ENCODE data around the gene FHOD3.
A peak's percentile ranks its signal among the peaks of the same experiment; 100 is the strongest.
"Not testable (repeated sequence)": the region's sequence is repeated elsewhere in the genome, so short reads cannot be mapped to it uniquely, and the experiment has no call there.

Gene FHOD3

DNA sequence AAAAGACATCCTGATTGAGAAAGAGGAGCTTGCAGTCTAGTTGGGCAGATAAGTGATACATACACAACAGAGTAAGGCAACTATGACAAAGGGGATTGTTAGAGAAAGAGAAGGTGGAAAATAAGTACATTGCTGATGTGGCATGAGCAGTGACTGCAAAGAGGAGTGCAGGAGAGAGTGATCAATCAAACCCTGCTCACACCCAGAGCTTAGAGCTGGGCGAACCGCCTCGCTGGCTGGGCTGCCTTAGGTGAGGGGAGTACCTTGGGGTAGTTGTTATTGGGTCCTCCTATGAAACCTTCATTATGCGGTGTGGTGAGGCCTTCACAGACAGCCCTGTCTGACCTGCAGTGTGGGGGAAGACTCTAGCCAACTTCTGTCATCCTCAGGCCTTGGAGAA, 161.7 kb downstream of the FHOD3 start:
- no peak for DNase-seq (ENCODE audit: insufficient read length, low spot score)
- TF ChIP-seq, protein P1, sequence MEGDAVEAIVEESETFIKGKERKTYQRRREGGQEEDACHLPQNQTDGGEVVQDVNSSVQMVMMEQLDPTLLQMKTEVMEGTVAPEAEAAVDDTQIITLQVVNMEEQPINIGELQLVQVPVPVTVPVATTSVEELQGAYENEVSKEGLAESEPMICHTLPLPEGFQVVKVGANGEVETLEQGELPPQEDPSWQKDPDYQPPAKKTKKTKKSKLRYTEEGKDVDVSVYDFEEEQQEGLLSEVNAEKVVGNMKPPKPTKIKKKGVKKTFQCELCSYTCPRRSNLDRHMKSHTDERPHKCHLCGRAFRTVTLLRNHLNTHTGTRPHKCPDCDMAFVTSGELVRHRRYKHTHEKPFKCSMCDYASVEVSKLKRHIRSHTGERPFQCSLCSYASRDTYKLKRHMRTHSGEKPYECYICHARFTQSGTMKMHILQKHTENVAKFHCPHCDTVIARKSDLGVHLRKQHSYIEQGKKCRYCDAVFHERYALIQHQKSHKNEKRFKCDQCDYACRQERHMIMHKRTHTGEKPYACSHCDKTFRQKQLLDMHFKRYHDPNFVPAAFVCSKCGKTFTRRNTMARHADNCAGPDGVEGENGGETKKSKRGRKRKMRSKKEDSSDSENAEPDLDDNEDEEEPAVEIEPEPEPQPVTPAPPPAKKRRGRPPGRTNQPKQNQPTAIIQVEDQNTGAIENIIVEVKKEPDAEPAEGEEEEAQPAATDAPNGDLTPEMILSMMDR (IDR thresholded peaks at IDR 0.05; ENCODE audit: insufficient read depth, missing control alignments): no peak
- FAIRE-seq: no peak

DNA sequence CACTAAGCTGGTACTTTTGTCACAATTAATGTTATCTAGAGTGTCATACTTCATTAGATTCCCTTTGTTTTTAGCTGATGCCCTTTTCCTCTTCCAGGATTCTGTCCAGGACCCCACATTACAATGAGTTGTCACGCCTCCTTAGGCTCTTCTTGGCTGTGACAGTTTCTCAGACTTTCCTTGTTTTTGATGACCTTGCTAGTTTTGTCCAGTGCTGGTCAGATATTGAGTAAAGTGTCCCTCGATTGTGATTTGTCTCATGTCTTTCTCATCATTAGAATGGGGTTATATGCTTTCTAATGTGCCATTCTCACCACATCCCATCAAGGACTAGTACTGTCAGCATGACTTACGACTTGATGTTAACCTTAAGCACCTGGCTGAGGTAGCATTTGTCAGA, 162.3 kb downstream of the FHOD3 start:
- FAIRE-seq (peak; percentile 77), DNase-seq (ENCODE audit: insufficient read length, low spot score) (no peak)
- TF ChIP-seq, protein P1 (IDR thresholded peaks at IDR 0.05; ENCODE audit: insufficient read depth, missing control alignments): no peak

DNA sequence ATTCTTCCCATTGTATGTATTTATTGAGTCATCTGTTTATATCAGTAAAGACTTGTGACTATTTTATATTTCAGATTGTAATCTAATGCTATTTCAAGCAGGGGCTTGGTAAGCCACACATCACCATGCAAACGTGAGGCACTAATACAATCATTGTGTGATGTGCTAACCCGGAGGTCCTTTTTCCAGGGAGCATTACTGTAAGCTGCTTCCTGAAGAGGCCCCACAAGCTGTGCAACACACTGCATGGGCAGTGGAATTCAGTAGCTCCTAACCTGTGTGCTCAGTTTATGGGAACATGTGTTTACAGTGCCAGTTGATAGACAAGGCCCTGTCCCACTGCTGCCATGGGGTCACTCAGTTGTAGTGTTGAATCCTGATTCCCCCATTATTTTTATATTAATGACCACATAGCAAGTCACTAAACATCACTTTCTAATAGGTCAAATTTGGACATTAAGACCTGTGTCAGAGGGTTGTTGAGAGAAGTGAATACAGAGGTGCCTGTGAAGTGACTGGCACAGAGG, 162.9 kb downstream of the FHOD3 start:
- FAIRE-seq (no peak), DNase-seq (ENCODE audit: insufficient read length, low spot score) (no peak)
- TF ChIP-seq, protein P1 (IDR thresholded peaks at IDR 0.05; ENCODE audit: insufficient read depth, missing control alignments): no peak

DNA sequence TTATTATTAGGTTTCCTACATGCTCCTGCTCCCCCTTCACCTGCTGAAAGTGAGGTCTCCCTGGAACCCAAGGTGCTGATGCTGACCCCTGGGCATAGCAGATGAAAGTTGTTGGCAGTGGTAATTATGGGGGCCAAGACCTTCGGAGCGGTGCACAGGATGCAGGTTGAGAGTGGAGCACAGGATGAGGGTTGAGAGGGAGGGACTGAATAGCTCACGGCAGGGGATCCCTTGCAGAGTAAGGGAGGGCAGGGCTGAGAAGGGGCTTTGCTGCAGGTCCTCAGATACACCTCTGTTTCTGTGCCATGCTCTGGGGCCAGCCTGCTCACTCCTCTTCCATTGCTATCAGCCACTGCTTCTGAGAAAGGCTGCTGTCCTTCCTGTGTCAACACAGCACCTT, 163.3 kb downstream of the FHOD3 start:
- TF ChIP-seq, protein P1 (IDR thresholded peaks at IDR 0.05; ENCODE audit: insufficient read depth, missing control alignments): no peak
- DNase-seq (ENCODE audit: insufficient read length, low spot score) (no peak), FAIRE-seq (no peak)

DNA sequence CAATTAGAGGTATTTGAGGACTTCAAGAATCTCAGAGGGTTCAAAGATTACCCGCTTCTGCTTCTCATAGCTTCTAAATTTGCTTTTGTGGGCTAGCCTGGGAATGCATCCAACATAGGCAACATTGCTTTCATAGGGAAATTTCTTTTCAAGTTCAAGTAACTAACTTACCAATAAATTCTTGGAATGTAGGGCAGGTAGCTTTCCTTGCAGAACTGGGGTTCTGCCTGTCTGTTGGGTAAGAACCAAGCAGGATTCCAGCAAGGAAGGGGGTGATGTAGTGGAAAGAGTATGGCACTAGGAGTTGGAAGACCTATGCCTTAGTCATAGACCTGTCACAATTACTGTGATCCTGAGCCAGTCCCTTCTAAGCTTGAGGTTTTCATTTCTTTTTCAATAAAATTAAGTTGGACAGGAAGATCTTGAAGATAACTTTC, 164.1 kb downstream of the FHOD3 start:
- TF ChIP-seq, protein P1 (IDR thresholded peaks at IDR 0.05; ENCODE audit: insufficient read depth, missing control alignments): no peak
- FAIRE-seq (no peak), DNase-seq (ENCODE audit: insufficient read length, low spot score) (no peak)

DNA sequence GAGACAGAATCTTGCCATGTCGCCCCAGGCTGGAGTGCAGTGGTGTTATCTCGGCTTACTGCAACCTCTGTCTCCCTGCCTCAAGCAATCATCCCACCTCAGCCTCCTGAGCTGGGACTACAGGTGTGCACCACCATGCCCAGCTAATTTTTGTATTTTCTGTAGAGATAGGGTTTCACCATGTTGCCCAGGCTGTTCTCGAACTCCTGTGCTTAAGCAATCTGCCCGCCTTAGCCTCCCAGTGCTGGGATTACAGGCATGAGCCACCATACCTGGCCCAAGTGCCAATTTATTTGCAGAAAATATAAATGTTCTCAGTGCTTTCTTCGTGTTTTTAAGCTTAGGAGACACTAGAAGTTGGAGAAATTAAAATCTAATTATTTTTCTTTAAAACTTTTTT, 166.0 kb downstream of the FHOD3 start:
- not testable (repeated sequence) for FAIRE-seq; DNase-seq (ENCODE audit: insufficient read length, low spot score)

DNA sequence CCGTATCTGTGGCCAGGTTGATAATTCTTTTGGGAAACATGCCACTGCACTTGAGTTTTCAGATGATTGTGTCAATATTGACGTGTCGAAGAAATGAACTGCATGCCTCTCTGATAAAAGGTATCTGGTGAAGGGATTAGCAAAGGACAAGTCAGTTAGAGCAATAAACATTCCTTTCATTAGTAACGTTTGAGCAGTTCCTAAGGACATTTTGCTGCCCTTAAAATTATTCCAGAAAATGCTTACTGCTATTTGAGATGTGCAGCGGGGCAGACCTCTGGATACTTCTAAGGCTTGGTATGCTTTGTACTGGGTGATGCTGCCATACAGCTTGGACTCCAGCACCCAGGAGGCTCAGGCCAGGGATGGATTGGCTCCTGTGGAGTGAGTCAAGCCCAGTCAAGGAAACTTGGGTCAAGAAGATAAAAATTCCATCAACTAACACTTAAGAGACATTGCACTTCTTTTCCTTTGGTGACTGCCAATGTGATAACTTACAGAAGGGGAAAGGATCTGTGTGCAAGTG, 166.7 kb downstream of the FHOD3 start:
- DNase-seq (ENCODE audit: insufficient read length, low spot score) (no peak), FAIRE-seq (peak; percentile 90)
- TF ChIP-seq, protein P1 (IDR thresholded peaks at IDR 0.05; ENCODE audit: insufficient read depth, missing control alignments): no peak

DNA sequence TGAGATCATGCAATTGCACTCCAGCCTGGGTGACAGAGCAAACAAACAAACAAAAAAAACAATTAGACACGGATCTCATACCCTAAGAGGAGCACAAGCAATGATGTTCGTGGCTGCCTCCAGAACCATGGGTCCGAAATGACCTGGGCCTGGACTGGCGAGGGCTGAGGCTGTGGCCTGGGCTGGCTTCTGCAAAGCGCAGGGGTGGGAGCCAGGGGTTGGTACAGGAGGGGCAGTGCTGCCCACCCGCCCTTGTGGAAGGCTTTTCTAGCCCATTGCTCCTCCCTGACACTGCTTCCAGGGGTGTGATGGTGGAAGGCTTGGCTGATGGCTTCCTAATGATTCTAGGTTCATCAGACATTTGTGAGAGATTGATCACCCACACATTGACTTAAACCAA, 167.8 kb downstream of the FHOD3 start:
- FAIRE-seq: no peak
- no peak for DNase-seq (ENCODE audit: insufficient read length, low spot score)
- TF ChIP-seq, protein P1 (IDR thresholded peaks at IDR 0.05; ENCODE audit: insufficient read depth, missing control alignments): no peak
